ENCODE measurements around the gene PTP4A1.

GRCh38 chr6:63537959-63538300 lies 34.4 kb upstream of the PTP4A1 start:
- TF ChIP-seq CTCF (IDR thresholded peaks at IDR 0.05), result no peak
- no peak for TF ChIP-seq POLR2A (IDR thresholded peaks at IDR 0.05)
